HCT116 (cell line): ENCODE data around the gene ORC3. TPM values are rescaled to one million over a fixed set of nuclear protein-coding genes. Genes with fewer than 3 reads are reported as not detected.

ENCODE experiments used
- ATAC-seq: fragments of 200-7000 bp; cut with Tn5 transposase; 2 replicates; pipeline ENCODE4 v1.9.1; 2020; ENCODE audit warnings: mild to moderate bottlenecking, moderate library complexity
- BruUV-seq: library from RNA; stranded (reverse); fragments of 400-500 nt; replicated peaks from 2 replicates; lab custom pipeline; 2021; lab: Mats Ljungman, UMichigan
- CTCF ChIA-PET: fragments of 300-600 bp; sonication (Branson Sonifier 250); formaldehyde crosslinking; loops from one replicate; lab custom pipeline; 2021; ENCODE audit warnings: antibody characterized with exemption; lab: Charles Lee
- POLR2A ChIA-PET: fragments of 300-600, 350-600 bp; sonication (Branson Sonifier 250); formaldehyde crosslinking; loops from one replicate; lab custom pipeline; 2021; ENCODE audit warnings: antibody characterized with exemption; lab: Charles Lee
- RAD21 ChIA-PET, 2 experiments: fragments of 300-600 bp; sonication (Branson Sonifier 250); formaldehyde crosslinking; loops; one replicate each; lab custom pipeline; 2023; ENCODE audit warnings: low total read pairs in 2 of 2; ENCODE audit not compliant: uncharacterized antibody in 2 of 2, unreplicated experiment in 2 of 2, low non-redundant PET in 1 of 2; lab: Charles Lee
- DNase-seq: peaks from one replicate; pipeline ENCODE4 v3.0.0-alpha.2; 2010; ENCODE audit warnings: low read depth, low spot score
- H2AFZ ChIP-seq: fragments of 200-600 bp; shearing (Covaris generic), sonication (generic); 2 replicates; pipeline ENCODE4 v1.6.1; 2017; ENCODE audit warnings: low read depth, mixed run types, mixed read lengths, antibody characterized with exemption, low read length; ENCODE audit not compliant: poor library complexity, severe bottlenecking
- H3K27ac ChIP-seq: 2 replicates; pipeline ENCODE4 v1.5.1; 2012; ENCODE audit warnings: low read depth, low read length
- H3K27me3 ChIP-seq: fragments of 200-600 bp; sonication (generic); 2 replicates; pipeline ENCODE4 v1.6.1; 2016; ENCODE audit warnings: mixed run types, low read length, mixed read lengths; ENCODE audit not compliant: insufficient read depth
- H3K36me3 ChIP-seq, 2 experiments: fragments of 200-500 bp in 1 of 2; fragments of 200-600 bp in 1 of 2; sonication (Bioruptor generic) in 1 of 2; sonication (generic) in 1 of 2; 2 replicates each; pipeline versions ENCODE4 v1.5.1 to v1.6.1; 2014 to 2016; ENCODE audit warnings: low read length in 2 of 2, inconsistent platforms in 1 of 2, mixed read lengths in 1 of 2, mixed run types in 1 of 2; ENCODE audit not compliant: insufficient read depth in 2 of 2, control insufficient read depth in 1 of 2
- H3K4me1 ChIP-seq, 2 experiments: fragments of 200-600 bp in 1 of 2; sonication (generic) in 1 of 2; 2 replicates each; pipeline versions ENCODE4 v1.5.1 to v1.6.1; 2012 to 2017; ENCODE audit warnings: low read length in 2 of 2, inconsistent platforms in 1 of 2, mild to moderate bottlenecking in 1 of 2, mixed read lengths in 1 of 2, mixed run types in 1 of 2, moderate library complexity in 1 of 2; ENCODE audit not compliant: insufficient read depth in 2 of 2, control insufficient read depth in 1 of 2
- H3K4me2 ChIP-seq: fragments of 200-600 bp; sonication (generic); 2 replicates; pipeline ENCODE4 v1.6.1; 2017; ENCODE audit warnings: mixed run types, low read length, mixed read lengths
- H3K4me3 ChIP-seq, 2 experiments: fragments of 200-600 bp in 1 of 2; sonication (generic) in 1 of 2; replicated peaks in 1 of 2; 2 replicates each; pipeline ENCODE4 v1.5.1; 2011 to 2016; ENCODE audit warnings: low read length in 2 of 2, control low read depth in 1 of 2, low read depth in 1 of 2, mild to moderate bottlenecking in 1 of 2, mixed read lengths in 1 of 2, mixed run types in 1 of 2
- H3K79me2 ChIP-seq: fragments of 200-600 bp; sonication (generic); 2 replicates; pipeline ENCODE4 v1.6.1; 2017; ENCODE audit warnings: mild to moderate bottlenecking, mixed run types, low read length, moderate library complexity, mixed read lengths; ENCODE audit not compliant: insufficient read depth
- H3K9ac ChIP-seq: fragments of 200-600 bp; sonication (generic); 2 replicates; pipeline ENCODE4 v1.6.1; 2016; ENCODE audit warnings: low read length, mixed read lengths
- H3K9me2 ChIP-seq: fragments of 200-600 bp; sonication (generic), shearing (Covaris generic); 2 replicates; pipeline ENCODE4 v1.6.1; 2017; ENCODE audit warnings: mixed run types, mild to moderate bottlenecking, moderate library complexity; ENCODE audit not compliant: insufficient read depth
- H3K9me3 ChIP-seq, 2 experiments: fragments of 200-500 bp in 1 of 2; fragments of 200-600 bp in 1 of 2; sonication (Bioruptor generic) in 1 of 2; sonication (generic) in 1 of 2; 2 replicates each; pipeline ENCODE4 v1.6.1; 2014 to 2017; ENCODE audit warnings: low read length in 2 of 2, mixed read lengths in 2 of 2, inconsistent platforms in 1 of 2, low read depth in 1 of 2, mild to moderate bottlenecking in 1 of 2, mixed run types in 1 of 2, moderate library complexity in 1 of 2; ENCODE audit not compliant: control insufficient read depth in 1 of 2, insufficient read depth in 1 of 2
- H4K20me1 ChIP-seq: fragments of 200-600 bp; sonication (generic), shearing (Covaris generic); 2 replicates; pipeline ENCODE4 v1.6.1; 2017; ENCODE audit warnings: mixed run types, mild to moderate bottlenecking, moderate library complexity; ENCODE audit not compliant: insufficient read depth
- ATF3 ChIP-seq: IDR thresholded peaks from 2 replicates; pipeline ENCODE4 v1.6.1; 2012
- CBX3 ChIP-seq: IDR thresholded peaks from 2 replicates; pipeline ENCODE4 v1.6.1; 2012; ENCODE audit warnings: low read depth
- CEBPB ChIP-seq: IDR thresholded peaks from 2 replicates; pipeline ENCODE4 v1.6.1; 2012; ENCODE audit warnings: low read depth
- EGR1 ChIP-seq: IDR thresholded peaks from 2 replicates; pipeline ENCODE4 v1.6.1; 2012; ENCODE audit warnings: low read depth
- ELF1 ChIP-seq: IDR thresholded peaks from 2 replicates; pipeline ENCODE4 v1.6.1; 2012; ENCODE audit warnings: low read depth, borderline replicate concordance
- EZH2 ChIP-seq: fragments of 200-600 bp; sonication (generic); IDR thresholded peaks from 2 replicates; pipeline ENCODE4 v1.6.1; 2017; ENCODE audit warnings: antibody characterized with exemption, mixed run types
- FOSL1 ChIP-seq: IDR thresholded peaks from 2 replicates; pipeline ENCODE4 v1.6.1; 2012; ENCODE audit warnings: low read depth
- JUND ChIP-seq: IDR thresholded peaks from 2 replicates; pipeline ENCODE4 v1.6.1; 2012
- MAX ChIP-seq: IDR thresholded peaks from 2 replicates; pipeline ENCODE4 v1.6.1; 2012
- REST ChIP-seq: IDR thresholded peaks from 2 replicates; pipeline ENCODE4 v1.6.1; 2012; ENCODE audit warnings: low read depth
- SIN3A ChIP-seq: IDR thresholded peaks from 2 replicates; pipeline ENCODE4 v1.6.1; 2012; ENCODE audit warnings: low read depth
- SP1 ChIP-seq: IDR thresholded peaks from 2 replicates; pipeline ENCODE4 v1.6.1; 2012; ENCODE audit warnings: low read depth
- TCF7L2 ChIP-seq: IDR thresholded peaks from 2 replicates; pipeline ENCODE4 v1.7.0; 2011; ENCODE audit warnings: borderline replicate concordance, inconsistent platforms; ENCODE audit not compliant: insufficient read depth, insufficient read length; ENCODE audit errors: extremely low read depth
- YY1 ChIP-seq: IDR thresholded peaks from 2 replicates; pipeline ENCODE4 v1.6.1; 2011; ENCODE audit warnings: low read length, low read depth, moderate library complexity, mild to moderate bottlenecking; ENCODE audit not compliant: insufficient replicate concordance; ENCODE audit errors: extremely low read depth
- ZBTB33 ChIP-seq: IDR thresholded peaks from 2 replicates; pipeline ENCODE4 v1.6.1; 2011; ENCODE audit warnings: mild to moderate bottlenecking, low read length, moderate library complexity; ENCODE audit not compliant: insufficient replicate concordance; ENCODE audit errors: extremely low read depth
- ZFX ChIP-seq: fragments of 450-650 bp; IDR thresholded peaks from 2 replicates; pipeline ENCODE4 v1.6.1; 2017
- ZNF274 ChIP-seq: fragments of 200-500 bp; sonication (Bioruptor generic); IDR thresholded peaks from 2 replicates; pipeline ENCODE4 v1.6.1; 2014; ENCODE audit warnings: mild to moderate bottlenecking, low read depth, low read length, inconsistent platforms
- intact Hi-C: fragments of 100-400 bp; cut with micrococcal nuclease; formaldehyde crosslinking; loops from 2 replicates; pipeline ENCODE4 v1.10.0; 2022
- total RNA-seq: library from RNA; stranded (reverse); gene quantifications from one replicate; pipeline ENCODE4 v1.2.1, GENCODE V29; 2021; ENCODE audit not compliant: unreplicated experiment
- TF ChIP-seq, protein P1 (sequence below), 3 experiments: fragments of 200-600 bp in 1 of 3; sonication (generic) in 1 of 3; IDR thresholded peaks in 2 of 3; conservative IDR thresholded peaks in 1 of 3; 2 replicates each; pipeline ENCODE4 v1.5.1; 2012 to 2017; ENCODE audit warnings: low read depth in 2 of 3, low read length in 2 of 3, antibody characterized with exemption in 1 of 3, borderline replicate concordance in 1 of 3, control low read depth in 1 of 3, mild to moderate bottlenecking in 1 of 3, mixed read lengths in 1 of 3, mixed run types in 1 of 3, moderate library complexity in 1 of 3; ENCODE audit not compliant: insufficient read depth in 1 of 3

Gene ORC3
- total RNA-seq, 1 experiment from 2014 or later: 34.2 TPM

- ChIA-PET CTCF (no interaction called here), RAD21 (no interaction called here), POLR2A (no interaction called here)
- H3K9me2 ChIP-seq: no peaks in the 10 kb centered on the region
- peaks cover 100% of the 10 kb centered on the region for H3K79me2 ChIP-seq
- H3K36me3 ChIP-seq: peaks cover 0 to 2% of the 10 kb centered on the region in 2 experiments; a peak in 2 of 4 replicates
- H3K9ac ChIP-seq: no peak overlapping the region
- no peaks in the 10 kb centered on the region for H3K27me3 ChIP-seq
- H4K20me1 ChIP-seq: peaks cover 4% of the 10 kb centered on the region
- H3K27ac ChIP-seq: no peak overlapping the region
- H2AFZ ChIP-seq: no peak overlapping the region
- intact Hi-C loops: no loop called here
- no peak for DNase-seq
- TF ChIP-seq, protein P1, sequence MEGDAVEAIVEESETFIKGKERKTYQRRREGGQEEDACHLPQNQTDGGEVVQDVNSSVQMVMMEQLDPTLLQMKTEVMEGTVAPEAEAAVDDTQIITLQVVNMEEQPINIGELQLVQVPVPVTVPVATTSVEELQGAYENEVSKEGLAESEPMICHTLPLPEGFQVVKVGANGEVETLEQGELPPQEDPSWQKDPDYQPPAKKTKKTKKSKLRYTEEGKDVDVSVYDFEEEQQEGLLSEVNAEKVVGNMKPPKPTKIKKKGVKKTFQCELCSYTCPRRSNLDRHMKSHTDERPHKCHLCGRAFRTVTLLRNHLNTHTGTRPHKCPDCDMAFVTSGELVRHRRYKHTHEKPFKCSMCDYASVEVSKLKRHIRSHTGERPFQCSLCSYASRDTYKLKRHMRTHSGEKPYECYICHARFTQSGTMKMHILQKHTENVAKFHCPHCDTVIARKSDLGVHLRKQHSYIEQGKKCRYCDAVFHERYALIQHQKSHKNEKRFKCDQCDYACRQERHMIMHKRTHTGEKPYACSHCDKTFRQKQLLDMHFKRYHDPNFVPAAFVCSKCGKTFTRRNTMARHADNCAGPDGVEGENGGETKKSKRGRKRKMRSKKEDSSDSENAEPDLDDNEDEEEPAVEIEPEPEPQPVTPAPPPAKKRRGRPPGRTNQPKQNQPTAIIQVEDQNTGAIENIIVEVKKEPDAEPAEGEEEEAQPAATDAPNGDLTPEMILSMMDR (IDR thresholded peaks at IDR 0.05 in 2 of 3, conservative IDR thresholded peaks at IDR 0.05 in 1 of 3; ENCODE audit: borderline replicate concordance in 1 of 3, insufficient read depth in 1 of 3, low read depth in 2 of 3, low read length in 2 of 3): no peak
- TF ChIP-seq FOSL1 (no peak), SP1 (no peak), JUND (no peak), EGR1 (no peak), ELF1 (no peak), YY1 (no peak), CBX3 (no peak), REST (no peak), ZBTB33 (no peak), ATF3 (no peak), ZNF274 (no peak), MAX (no peak), CEBPB (no peak), EZH2 (no peak), ZFX (no peak), SIN3A (no peak), TCF7L2 (no peak)
- H3K4me2 ChIP-seq: no peak overlapping the region
- peaks cover 0 to 2% of the 10 kb centered on the region in 2 experiments; a peak in 1 of 4 replicates for H3K4me1 ChIP-seq
- no peak for ATAC-seq
- no peaks in the 10 kb centered on the region for H3K9me3 ChIP-seq
- H3K4me3 ChIP-seq: no peak overlapping the region
- BruUV-seq: no TSS peak
Observed at GRCh38 chr6:87690441-87690840, 100.5 kb downstream of the ORC3 start.
